Measurements from ENCODE around the gene CEACAM16.
"Not testable (repeated sequence)": the region's sequence is repeated elsewhere in the genome, so short reads cannot be mapped to it uniquely, and the experiment has no call there.

CEACAM16 gene

GRCh38 chr19:44677019-44677811 is 21.7 kb upstream of the CEACAM16 start:
- DNase-seq, result no peak

GRCh38 chr19:44680536-44680935 is 18.4 kb upstream of the CEACAM16 start:
- DNase-seq, result no peak

GRCh38 chr19:44681992-44682790 is 16.8 kb upstream of the CEACAM16 start:
- DNase-seq, result no peak

- DNase-seq, result no peak
Observed at GRCh38 chr19:44682807-44683206, 16.1 kb upstream of the CEACAM16 start.

- DNase-seq, result no peak
Observed at GRCh38 chr19:44683434-44684210, 15.3 kb upstream of the CEACAM16 start.

- not testable (repeated sequence) for DNase-seq
Observed at GRCh38 chr19:44684396-44684795, 14.6 kb upstream of the CEACAM16 start.

- DNase-seq, result no peak
Observed at GRCh38 chr19:44684892-44685863, 13.8 kb upstream of the CEACAM16 start.

- no peak for DNase-seq
Observed at GRCh38 chr19:44685877-44686276, 13.1 kb upstream of the CEACAM16 start.

- DNase-seq, result no peak
Observed at GRCh38 chr19:44686896-44687295, 12.1 kb upstream of the CEACAM16 start.

- no peak for DNase-seq
Observed at GRCh38 chr19:44687888-44688287, 11.1 kb upstream of the CEACAM16 start.

GRCh38 chr19:44689290-44690130 is 9.4 kb upstream of the CEACAM16 start:
- peak; percentile 92 for DNase-seq

GRCh38 chr19:44690131-44690440 is 8.9 kb upstream of the CEACAM16 start:
- DNase-seq, result no peak

GRCh38 chr19:44692379-44692721 is 6.6 kb upstream of the CEACAM16 start:
- no peak for DNase-seq

- DNase-seq, result no peak
Observed at GRCh38 chr19:44694184-44694579, 4.8 kb upstream of the CEACAM16 start.

GRCh38 chr19:44696939-44697669 is 1.8 kb upstream of the CEACAM16 start:
- DNase-seq, result no peak

GRCh38 chr19:44697670-44698034 is 1.3 kb upstream of the CEACAM16 start:
- no peak for DNase-seq

- no peak for DNase-seq
Observed at GRCh38 chr19:44700547-44700946, 1.6 kb downstream of the CEACAM16 start.

- DNase-seq, result no peak
Observed at GRCh38 chr19:44701228-44701627, 2.3 kb downstream of the CEACAM16 start.

GRCh38 chr19:44702551-44703176 is 3.7 kb downstream of the CEACAM16 start:
- DNase-seq, result no peak

- no peak for DNase-seq
Observed at GRCh38 chr19:44703336-44704078, 4.6 kb downstream of the CEACAM16 start.
